Measurements from ENCODE around the gene RBSN. TPM values are rescaled to one million over a fixed set of nuclear protein-coding genes. Genes with fewer than 3 reads are reported as not detected.
A peak's percentile ranks its signal among the peaks of the same experiment; 100 is the strongest.

RBSN gene
- total RNA-seq, 1 experiment from 2014 or later = 18.4 TPM

DNA sequence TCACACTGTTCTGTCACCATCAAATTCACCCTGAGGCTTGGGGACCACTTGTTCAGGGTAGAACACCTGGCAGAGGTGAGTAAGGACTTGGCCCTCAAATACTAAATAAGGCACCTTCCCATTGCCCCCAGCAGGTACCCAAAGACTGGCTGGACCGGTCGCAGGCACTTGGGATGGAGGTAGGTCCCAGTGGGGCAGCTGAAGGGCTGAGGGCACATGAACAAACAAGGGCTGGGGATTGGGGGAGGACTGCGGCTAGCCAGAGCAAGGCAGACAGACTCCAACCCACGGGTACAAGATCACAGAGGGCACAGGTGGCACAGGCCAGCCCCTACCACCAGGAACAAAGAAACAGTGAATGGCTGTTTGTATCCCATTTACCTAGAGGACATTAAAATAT lies 35.7 kb downstream of the RBSN start:
- Histone ChIP-seq H3K9me2 (ENCODE audit: insufficient read depth) (no peaks in the 10 kb centered on the region), H2AFZ (ENCODE audit: low read depth, low read length, poor library complexity, severe bottlenecking) (no peak overlapping the region), H3K27me3 (ENCODE audit: insufficient read depth, low read length) (no peaks in the 10 kb centered on the region), H3K9me3 (ENCODE audit: control insufficient read depth in 1 of 2, insufficient read depth in 1 of 2, low read depth in 1 of 2, low read length in 2 of 2) (no peaks in the 10 kb centered on the region), H4K20me1 (ENCODE audit: insufficient read depth) (no peaks in the 10 kb centered on the region), H3K4me1 (ENCODE audit: control insufficient read depth in 1 of 2, insufficient read depth in 2 of 2, low read length in 2 of 2) (peaks cover 11 to 17% of the 10 kb centered on the region in 2 experiments), H3K4me3 (replicated peaks in 1 of 2; ENCODE audit: low read depth in 1 of 2, low read length in 2 of 2) (peak overlapping the region in 1 of 2 experiments; percentile 95; a peak in 2 of 4 replicates), H3K27ac (ENCODE audit: low read depth, low read length) (no peak overlapping the region), H3K4me2 (ENCODE audit: low read length) (peak overlapping the region; percentile 90), H3K9ac (ENCODE audit: low read length) (no peak overlapping the region), H3K79me2 (ENCODE audit: insufficient read depth, low read length) (peaks cover 49% of the 10 kb centered on the region), H3K36me3 (ENCODE audit: control insufficient read depth in 1 of 2, insufficient read depth in 2 of 2, low read length in 2 of 2) (peaks cover 4 to 26% of the 10 kb centered on the region in 2 experiments; a peak in 3 of 4 replicates)
- intact Hi-C loops (cut with micrococcal nuclease) = no loop called here
- POLR2A ChIA-PET = no interaction called here
- no peak for TF ChIP-seq JUND (IDR thresholded peaks at IDR 0.05)
- CTCF ChIA-PET = no interaction called here
- RAD21 ChIA-PET (ENCODE audit: low non-redundant PET in 1 of 2, low total read pairs in 2 of 2, uncharacterized antibody in 2 of 2, unreplicated experiment in 2 of 2) = no interaction called here
- BruUV-seq (replicated peaks) = no TSS peak
- no peak for ATAC-seq
- no peak for DNase-seq (ENCODE audit: low read depth, low spot score)

DNA sequence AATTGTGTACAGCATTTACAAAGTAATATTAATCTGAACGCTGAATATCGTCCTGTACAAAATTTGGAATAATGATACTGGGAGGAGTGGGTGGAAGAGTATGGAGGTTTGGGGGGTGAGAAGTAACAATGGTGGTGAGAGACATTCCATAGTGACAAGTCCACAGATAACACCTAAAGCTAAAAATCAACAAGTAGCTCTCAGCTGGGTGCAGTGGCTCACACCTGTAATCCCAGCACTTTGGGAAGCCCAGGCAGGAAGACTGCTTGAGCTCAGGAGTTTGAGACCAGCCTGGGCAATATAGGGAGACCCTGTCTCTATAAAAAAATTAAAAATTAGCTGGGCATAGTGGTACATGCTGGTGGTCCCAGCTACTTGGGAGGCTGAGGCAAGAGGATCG lies 38.9 kb downstream of the RBSN start:
- Histone ChIP-seq H2AFZ (ENCODE audit: low read depth, low read length, poor library complexity, severe bottlenecking) (no peak overlapping the region), H3K9ac (ENCODE audit: low read length) (no peak overlapping the region), H3K9me2 (ENCODE audit: insufficient read depth) (no peaks in the 10 kb centered on the region), H3K4me2 (ENCODE audit: low read length) (no peak overlapping the region), H3K36me3 (ENCODE audit: control insufficient read depth in 1 of 2, insufficient read depth in 2 of 2, low read length in 2 of 2) (peaks cover 12 to 49% of the 10 kb centered on the region in 2 experiments; a peak in 3 of 4 replicates), H3K27ac (ENCODE audit: low read depth, low read length) (no peak overlapping the region), H3K27me3 (ENCODE audit: insufficient read depth, low read length) (no peaks in the 10 kb centered on the region), H3K4me1 (ENCODE audit: control insufficient read depth in 1 of 2, insufficient read depth in 2 of 2, low read length in 2 of 2) (peaks cover 8 to 11% of the 10 kb centered on the region in 2 experiments), H3K79me2 (ENCODE audit: insufficient read depth, low read length) (peaks cover 79% of the 10 kb centered on the region), H3K9me3 (ENCODE audit: control insufficient read depth in 1 of 2, insufficient read depth in 1 of 2, low read depth in 1 of 2, low read length in 2 of 2) (no peaks in the 10 kb centered on the region), H4K20me1 (ENCODE audit: insufficient read depth) (peaks cover 6% of the 10 kb centered on the region; the same call in 1 of the 2 replicates), H3K4me3 (replicated peaks in 1 of 2; ENCODE audit: low read depth in 1 of 2, low read length in 2 of 2) (no peak overlapping the region)
- DNase-seq (ENCODE audit: low read depth, low spot score) (no peak), ATAC-seq (no peak)
- ChIA-PET CTCF (interaction anchor here (1.1 kb wide), 1 partner anchor 9 kb away, joined by 7 read pairs; no protein-coding TSS in a partner anchor), POLR2A (no interaction called here), RAD21 (ENCODE audit: low non-redundant PET in 1 of 2, low total read pairs in 2 of 2, uncharacterized antibody in 2 of 2, unreplicated experiment in 2 of 2) (no interaction called here)
- BruUV-seq (replicated peaks) = no TSS peak
- intact Hi-C loops (cut with micrococcal nuclease) = no loop called here
- TF ChIP-seq SP1 (IDR thresholded peaks at IDR 0.05; ENCODE audit: low read depth) = no peak
- no peak for TF ChIP-seq ZNF274 (IDR thresholded peaks at IDR 0.05; ENCODE audit: low read depth, low read length)
- TF ChIP-seq FOSL1 (IDR thresholded peaks at IDR 0.05; ENCODE audit: low read depth) = no peak
- no peak for TF ChIP-seq POLR2A (IDR thresholded peaks at IDR 0.05; ENCODE audit: borderline replicate concordance, extremely low read depth, insufficient read depth, insufficient read length)
- no peak for TF ChIP-seq RAD21 (IDR thresholded peaks at IDR 0.05; ENCODE audit: low read depth)
- TF ChIP-seq, protein P1, sequence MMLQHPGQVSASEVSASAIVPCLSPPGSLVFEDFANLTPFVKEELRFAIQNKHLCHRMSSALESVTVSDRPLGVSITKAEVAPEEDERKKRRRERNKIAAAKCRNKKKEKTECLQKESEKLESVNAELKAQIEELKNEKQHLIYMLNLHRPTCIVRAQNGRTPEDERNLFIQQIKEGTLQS (IDR thresholded peaks at IDR 0.05) = no peak
- TF ChIP-seq YY1 (IDR thresholded peaks at IDR 0.05; ENCODE audit: extremely low read depth, insufficient replicate concordance, low read depth, low read length) = no peak
- TF ChIP-seq, protein P2, sequence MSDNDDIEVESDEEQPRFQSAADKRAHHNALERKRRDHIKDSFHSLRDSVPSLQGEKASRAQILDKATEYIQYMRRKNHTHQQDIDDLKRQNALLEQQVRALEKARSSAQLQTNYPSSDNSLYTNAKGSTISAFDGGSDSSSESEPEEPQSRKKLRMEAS (IDR thresholded peaks at IDR 0.05) = no peak
- TF ChIP-seq, protein P3, sequence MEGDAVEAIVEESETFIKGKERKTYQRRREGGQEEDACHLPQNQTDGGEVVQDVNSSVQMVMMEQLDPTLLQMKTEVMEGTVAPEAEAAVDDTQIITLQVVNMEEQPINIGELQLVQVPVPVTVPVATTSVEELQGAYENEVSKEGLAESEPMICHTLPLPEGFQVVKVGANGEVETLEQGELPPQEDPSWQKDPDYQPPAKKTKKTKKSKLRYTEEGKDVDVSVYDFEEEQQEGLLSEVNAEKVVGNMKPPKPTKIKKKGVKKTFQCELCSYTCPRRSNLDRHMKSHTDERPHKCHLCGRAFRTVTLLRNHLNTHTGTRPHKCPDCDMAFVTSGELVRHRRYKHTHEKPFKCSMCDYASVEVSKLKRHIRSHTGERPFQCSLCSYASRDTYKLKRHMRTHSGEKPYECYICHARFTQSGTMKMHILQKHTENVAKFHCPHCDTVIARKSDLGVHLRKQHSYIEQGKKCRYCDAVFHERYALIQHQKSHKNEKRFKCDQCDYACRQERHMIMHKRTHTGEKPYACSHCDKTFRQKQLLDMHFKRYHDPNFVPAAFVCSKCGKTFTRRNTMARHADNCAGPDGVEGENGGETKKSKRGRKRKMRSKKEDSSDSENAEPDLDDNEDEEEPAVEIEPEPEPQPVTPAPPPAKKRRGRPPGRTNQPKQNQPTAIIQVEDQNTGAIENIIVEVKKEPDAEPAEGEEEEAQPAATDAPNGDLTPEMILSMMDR (IDR thresholded peaks at IDR 0.05 in 2 of 3, conservative IDR thresholded peaks at IDR 0.05 in 1 of 3; ENCODE audit: borderline replicate concordance in 1 of 3, insufficient read depth in 1 of 3, low read depth in 2 of 3, low read length in 2 of 3) = no peak
- no peak for TF ChIP-seq SRF (IDR thresholded peaks at IDR 0.05; ENCODE audit: low read depth)
- TF ChIP-seq, protein P4, sequence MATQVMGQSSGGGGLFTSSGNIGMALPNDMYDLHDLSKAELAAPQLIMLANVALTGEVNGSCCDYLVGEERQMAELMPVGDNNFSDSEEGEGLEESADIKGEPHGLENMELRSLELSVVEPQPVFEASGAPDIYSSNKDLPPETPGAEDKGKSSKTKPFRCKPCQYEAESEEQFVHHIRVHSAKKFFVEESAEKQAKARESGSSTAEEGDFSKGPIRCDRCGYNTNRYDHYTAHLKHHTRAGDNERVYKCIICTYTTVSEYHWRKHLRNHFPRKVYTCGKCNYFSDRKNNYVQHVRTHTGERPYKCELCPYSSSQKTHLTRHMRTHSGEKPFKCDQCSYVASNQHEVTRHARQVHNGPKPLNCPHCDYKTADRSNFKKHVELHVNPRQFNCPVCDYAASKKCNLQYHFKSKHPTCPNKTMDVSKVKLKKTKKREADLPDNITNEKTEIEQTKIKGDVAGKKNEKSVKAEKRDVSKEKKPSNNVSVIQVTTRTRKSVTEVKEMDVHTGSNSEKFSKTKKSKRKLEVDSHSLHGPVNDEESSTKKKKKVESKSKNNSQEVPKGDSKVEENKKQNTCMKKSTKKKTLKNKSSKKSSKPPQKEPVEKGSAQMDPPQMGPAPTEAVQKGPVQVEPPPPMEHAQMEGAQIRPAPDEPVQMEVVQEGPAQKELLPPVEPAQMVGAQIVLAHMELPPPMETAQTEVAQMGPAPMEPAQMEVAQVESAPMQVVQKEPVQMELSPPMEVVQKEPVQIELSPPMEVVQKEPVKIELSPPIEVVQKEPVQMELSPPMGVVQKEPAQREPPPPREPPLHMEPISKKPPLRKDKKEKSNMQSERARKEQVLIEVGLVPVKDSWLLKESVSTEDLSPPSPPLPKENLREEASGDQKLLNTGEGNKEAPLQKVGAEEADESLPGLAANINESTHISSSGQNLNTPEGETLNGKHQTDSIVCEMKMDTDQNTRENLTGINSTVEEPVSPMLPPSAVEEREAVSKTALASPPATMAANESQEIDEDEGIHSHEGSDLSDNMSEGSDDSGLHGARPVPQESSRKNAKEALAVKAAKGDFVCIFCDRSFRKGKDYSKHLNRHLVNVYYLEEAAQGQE (IDR thresholded peaks at IDR 0.05; ENCODE audit: low read depth) = no peak
- TF ChIP-seq POLR2AphosphoS5 (IDR thresholded peaks at IDR 0.05; ENCODE audit: low read depth, low read length) = no peak
- no peak for TF ChIP-seq ZFX (IDR thresholded peaks at IDR 0.05)
- no peak for TF ChIP-seq EZH2 (IDR thresholded peaks at IDR 0.05)

Measured in HCT116 (cell line).